ENCODE data around the gene ODF4.
"Not testable (repeated sequence)": the region's sequence is repeated elsewhere in the genome, so short reads cannot be mapped to it uniquely, and the experiment has no call there.

ODF4 gene

DNA sequence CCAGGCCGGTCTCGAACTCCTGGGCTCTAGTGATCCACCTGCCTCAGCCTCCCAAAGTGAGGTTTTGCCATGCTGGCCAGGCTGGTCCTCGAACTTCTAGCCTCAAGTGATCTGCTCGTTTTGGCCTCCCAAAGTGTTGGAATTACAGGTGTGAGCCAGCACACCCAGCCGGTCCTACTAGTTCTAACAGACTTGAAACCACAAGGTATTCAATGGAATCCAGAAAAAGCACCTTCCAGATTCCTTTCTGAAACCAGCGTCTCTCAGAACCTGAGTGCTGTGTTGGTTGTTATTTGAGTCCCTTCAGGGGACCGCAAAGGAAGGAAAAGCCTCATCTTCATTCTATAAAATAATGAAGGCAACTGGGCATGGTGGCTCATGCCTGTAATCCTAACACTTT is 32.8 kb downstream of the ODF4 start:
- ATAC-seq, result no peak
- TF ChIP-seq ISL1 (CRISPR knock-in tag; IDR thresholded peaks at IDR 0.05) (no peak), GLIS3 (CRISPR knock-in tag; IDR thresholded peaks at IDR 0.05) (no peak), RARB (CRISPR knock-in tag; IDR thresholded peaks at IDR 0.05) (no peak), CSDC2 (CRISPR knock-in tag; IDR thresholded peaks at IDR 0.05) (no peak)
- TF ChIP-seq, protein P1, sequence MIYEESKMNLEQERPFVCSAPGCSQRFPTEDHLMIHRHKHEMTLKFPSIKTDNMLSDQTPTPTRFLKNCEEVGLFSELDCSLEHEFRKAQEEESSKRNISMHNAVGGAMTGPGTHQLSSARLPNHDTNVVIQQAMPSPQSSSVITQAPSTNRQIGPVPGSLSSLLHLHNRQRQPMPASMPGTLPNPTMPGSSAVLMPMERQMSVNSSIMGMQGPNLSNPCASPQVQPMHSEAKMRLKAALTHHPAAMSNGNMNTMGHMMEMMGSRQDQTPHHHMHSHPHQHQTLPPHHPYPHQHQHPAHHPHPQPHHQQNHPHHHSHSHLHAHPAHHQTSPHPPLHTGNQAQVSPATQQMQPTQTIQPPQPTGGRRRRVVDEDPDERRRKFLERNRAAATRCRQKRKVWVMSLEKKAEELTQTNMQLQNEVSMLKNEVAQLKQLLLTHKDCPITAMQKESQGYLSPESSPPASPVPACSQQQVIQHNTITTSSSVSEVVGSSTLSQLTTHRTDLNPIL (CRISPR knock-in tag; IDR thresholded peaks at IDR 0.05; ENCODE audit: low read depth), result no peak

DNA sequence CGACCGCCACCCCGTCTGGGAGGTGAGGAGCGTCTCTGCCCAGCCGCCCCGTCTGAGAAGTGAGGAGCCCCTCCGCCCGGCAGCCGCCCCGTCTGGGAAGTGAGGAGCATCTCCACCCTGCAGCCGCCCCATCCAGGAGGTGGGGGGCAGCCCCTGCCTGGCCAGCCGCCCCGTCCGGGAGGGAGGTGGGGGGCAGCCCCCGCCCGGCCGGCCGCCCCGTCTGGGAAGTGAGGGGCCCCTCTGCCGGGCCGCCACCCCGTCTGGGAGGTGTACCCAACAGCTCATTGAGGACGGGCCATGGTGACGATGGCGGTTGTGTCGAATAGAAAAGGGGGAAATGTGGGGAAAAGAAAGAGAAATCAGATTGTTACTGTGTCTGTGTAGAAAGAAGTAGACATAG is 34.2 kb downstream of the ODF4 start:
- ATAC-seq, result not testable (repeated sequence)

DNA sequence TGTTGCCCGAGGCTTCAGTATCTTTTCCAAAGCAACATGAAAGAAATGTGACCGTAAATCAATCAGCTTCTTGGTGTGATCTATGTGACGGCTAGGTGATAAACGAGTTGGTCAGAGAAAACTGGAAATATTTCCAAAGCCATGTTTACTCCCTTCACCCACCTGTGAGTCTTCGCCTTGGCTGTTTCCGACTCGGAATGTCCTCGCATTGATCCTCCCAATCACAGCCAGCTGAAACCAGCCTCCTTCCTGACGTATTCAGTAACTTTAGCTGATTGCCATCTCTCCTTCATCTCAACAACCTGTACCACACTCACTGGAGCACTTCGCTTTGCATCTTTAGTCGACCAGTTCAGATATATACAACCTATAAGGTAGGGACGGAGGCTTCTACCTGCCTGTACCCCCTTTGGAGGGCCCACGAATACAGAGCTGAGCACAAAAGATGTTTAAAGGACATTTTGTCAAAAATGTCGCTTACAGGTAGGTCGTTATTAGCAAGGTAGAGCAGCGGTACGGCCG is 36.2 kb downstream of the ODF4 start:
- ATAC-seq, result peak; percentile 47
- TF ChIP-seq ZNF70 (CRISPR knock-in tag; IDR thresholded peaks at IDR 0.05) (no peak), ESRRG (CRISPR knock-in tag; IDR thresholded peaks at IDR 0.05) (0 out of 2 replicates have a peak, but pooled peaks have one; percentile 52)
- TF ChIP-seq, protein P2, sequence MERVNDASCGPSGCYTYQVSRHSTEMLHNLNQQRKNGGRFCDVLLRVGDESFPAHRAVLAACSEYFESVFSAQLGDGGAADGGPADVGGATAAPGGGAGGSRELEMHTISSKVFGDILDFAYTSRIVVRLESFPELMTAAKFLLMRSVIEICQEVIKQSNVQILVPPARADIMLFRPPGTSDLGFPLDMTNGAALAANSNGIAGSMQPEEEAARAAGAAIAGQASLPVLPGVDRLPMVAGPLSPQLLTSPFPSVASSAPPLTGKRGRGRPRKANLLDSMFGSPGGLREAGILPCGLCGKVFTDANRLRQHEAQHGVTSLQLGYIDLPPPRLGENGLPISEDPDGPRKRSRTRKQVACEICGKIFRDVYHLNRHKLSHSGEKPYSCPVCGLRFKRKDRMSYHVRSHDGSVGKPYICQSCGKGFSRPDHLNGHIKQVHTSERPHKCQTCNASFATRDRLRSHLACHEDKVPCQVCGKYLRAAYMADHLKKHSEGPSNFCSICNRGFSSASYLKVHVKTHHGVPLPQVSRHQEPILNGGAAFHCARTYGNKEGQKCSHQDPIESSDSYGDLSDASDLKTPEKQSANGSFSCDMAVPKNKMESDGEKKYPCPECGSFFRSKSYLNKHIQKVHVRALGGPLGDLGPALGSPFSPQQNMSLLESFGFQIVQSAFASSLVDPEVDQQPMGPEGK (CRISPR knock-in tag; IDR thresholded peaks at IDR 0.05; ENCODE audit: borderline replicate concordance), result peak; percentile 31; the same call in 1 of the 2 replicates

DNA sequence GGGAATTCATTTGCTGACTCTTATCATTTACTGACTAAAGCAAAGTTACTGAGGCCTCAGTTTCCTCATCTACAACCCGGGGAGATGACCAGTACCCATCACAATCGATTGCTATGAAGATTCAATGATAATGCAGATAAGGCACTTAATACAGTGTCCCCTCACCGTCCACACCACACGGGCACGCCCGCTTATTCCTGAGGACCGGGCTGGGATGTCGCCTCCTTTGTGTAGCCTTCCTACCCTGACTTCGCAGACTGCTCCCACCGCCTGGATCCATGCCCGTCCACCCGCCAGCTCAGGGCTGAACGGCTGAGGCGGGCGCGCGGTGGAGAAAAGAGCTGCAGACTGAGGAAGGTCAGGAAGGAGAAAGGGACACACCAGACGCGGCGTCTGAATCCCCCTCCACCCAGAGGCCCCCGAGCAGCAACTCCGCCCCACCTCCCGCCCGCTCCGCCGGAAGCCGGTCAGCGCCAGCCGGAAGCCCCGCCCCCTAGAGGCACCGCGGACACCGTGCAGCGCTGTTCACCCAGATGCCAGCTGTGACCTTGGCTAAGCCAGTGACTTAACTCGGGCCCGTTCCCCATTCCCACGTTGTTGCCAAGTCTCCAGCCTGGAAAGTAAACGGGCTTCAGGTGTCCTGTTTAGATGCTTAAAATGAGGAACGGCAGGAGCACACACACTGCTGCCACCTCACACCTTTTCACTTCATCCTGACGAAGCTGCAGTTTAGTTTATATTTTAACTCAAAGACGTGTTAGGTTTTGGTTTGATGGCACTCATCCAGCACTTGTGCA is 36.8 kb downstream of the ODF4 start, which contains the start of gene KRABD2:
Gene KRABD2, minus strand, starts transcription at position 434 of the 797 bp plus-strand sequence.
- ATAC-seq, result peak; percentile 95
- TF ChIP-seq ISL1 (CRISPR knock-in tag; IDR thresholded peaks at IDR 0.05) (no peak), OSR1 (CRISPR knock-in tag; IDR thresholded peaks at IDR 0.05) (no peak), BACH2 (CRISPR knock-in tag; IDR thresholded peaks at IDR 0.05; ENCODE audit: borderline replicate concordance) (no peak), ZFP30 (CRISPR knock-in tag; IDR thresholded peaks at IDR 0.05) (no peak), TOX (CRISPR knock-in tag; IDR thresholded peaks at IDR 0.05; ENCODE audit: borderline replicate concordance) (no peak; the same call in 1 of the 2 replicates), ESRRG (CRISPR knock-in tag; IDR thresholded peaks at IDR 0.05) (no peak; the same call in none of the 2 replicates), GLIS3 (CRISPR knock-in tag; IDR thresholded peaks at IDR 0.05) (peak; percentile 93), ZFP3 (CRISPR knock-in tag; IDR thresholded peaks at IDR 0.05) (no peak), ARNTL (CRISPR knock-in tag; IDR thresholded peaks at IDR 0.05; ENCODE audit: borderline replicate concordance, low read depth) (no peak), RARB (CRISPR knock-in tag; IDR thresholded peaks at IDR 0.05) (no peak; the same call in 1 of the 2 replicates), ZNF70 (CRISPR knock-in tag; IDR thresholded peaks at IDR 0.05) (peak; percentile 10; the same call in 1 of the 2 replicates), ZNF565 (CRISPR knock-in tag; conservative IDR thresholded peaks at IDR 0.05; ENCODE audit: low read depth) (0 out of 2 replicates have a peak, but pooled peaks have one; percentile 42), ZC3H10 (CRISPR knock-in tag; IDR thresholded peaks at IDR 0.05) (no peak; the same call in 1 of the 2 replicates), SNAI2 (CRISPR knock-in tag; IDR thresholded peaks at IDR 0.05) (0 out of 2 replicates have a peak, but pooled peaks have one; percentile 32), ZNF8 (CRISPR knock-in tag; IDR thresholded peaks at IDR 0.05) (0 out of 2 replicates have a peak, but pooled peaks have one; percentile 17), PPARA (CRISPR knock-in tag; IDR thresholded peaks at IDR 0.05; ENCODE audit: borderline replicate concordance) (no peak), TCF4 (CRISPR knock-in tag; IDR thresholded peaks at IDR 0.05; ENCODE audit: borderline replicate concordance) (no peak)
- TF ChIP-seq, protein P1 (CRISPR knock-in tag; IDR thresholded peaks at IDR 0.05; ENCODE audit: low read depth), result peak; percentile 80
- TF ChIP-seq, protein P3, sequence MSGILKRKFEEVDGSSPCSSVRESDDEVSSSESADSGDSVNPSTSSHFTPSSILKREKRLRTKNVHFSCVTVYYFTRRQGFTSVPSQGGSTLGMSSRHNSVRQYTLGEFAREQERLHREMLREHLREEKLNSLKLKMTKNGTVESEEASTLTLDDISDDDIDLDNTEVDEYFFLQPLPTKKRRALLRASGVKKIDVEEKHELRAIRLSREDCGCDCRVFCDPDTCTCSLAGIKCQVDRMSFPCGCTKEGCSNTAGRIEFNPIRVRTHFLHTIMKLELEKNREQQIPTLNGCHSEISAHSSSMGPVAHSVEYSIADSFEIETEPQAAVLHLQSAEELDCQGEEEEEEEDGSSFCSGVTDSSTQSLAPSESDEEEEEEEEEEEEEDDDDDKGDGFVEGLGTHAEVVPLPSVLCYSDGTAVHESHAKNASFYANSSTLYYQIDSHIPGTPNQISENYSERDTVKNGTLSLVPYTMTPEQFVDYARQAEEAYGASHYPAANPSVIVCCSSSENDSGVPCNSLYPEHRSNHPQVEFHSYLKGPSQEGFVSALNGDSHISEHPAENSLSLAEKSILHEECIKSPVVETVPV (CRISPR knock-in tag; IDR thresholded peaks at IDR 0.05), result 0 out of 2 replicates have a peak, but pooled peaks have one; percentile 35
- TF ChIP-seq, protein P4, sequence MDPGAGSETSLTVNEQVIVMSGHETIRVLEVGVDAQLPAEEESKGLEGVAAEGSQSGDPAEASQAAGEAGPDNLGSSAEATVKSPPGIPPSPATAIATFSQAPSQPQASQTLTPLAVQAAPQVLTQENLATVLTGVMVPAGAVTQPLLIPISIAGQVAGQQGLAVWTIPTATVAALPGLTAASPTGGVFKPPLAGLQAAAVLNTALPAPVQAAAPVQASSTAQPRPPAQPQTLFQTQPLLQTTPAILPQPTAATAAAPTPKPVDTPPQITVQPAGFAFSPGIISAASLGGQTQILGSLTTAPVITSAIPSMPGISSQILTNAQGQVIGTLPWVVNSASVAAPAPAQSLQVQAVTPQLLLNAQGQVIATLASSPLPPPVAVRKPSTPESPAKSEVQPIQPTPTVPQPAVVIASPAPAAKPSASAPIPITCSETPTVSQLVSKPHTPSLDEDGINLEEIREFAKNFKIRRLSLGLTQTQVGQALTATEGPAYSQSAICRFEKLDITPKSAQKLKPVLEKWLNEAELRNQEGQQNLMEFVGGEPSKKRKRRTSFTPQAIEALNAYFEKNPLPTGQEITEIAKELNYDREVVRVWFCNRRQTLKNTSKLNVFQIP (CRISPR knock-in tag; IDR thresholded peaks at IDR 0.05; ENCODE audit: borderline replicate concordance, low read depth), result no peak
- TF ChIP-seq, protein P2 (CRISPR knock-in tag; IDR thresholded peaks at IDR 0.05; ENCODE audit: borderline replicate concordance), result no peak; the same call in 1 of the 2 replicates

Data from SK-N-SH treated with all-trans-retinoic acid at 6 μM for 48 hours (cell line).